ENCODE measurements around the gene UVRAG.

DNA sequence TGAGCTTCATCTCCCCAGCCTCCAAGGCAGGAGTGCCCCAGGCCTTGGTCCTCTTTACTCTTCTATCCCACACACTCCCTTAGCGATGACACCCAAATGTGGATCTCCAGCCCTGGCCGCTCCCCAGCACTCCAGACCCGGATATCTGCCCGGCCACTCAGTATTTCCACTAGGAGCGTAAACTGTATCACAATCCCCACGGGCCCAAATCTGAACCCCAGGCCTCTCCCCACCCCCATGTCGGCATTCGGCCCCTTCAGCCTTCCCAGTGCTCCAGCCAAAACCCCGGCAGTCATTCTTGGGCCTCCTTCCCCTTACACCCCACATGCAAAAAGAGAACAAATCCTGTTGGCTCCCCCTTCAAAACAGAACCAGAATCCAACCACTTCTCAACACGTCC lies 370.5 kb downstream of the UVRAG start:
- TF ChIP-seq, protein P1, sequence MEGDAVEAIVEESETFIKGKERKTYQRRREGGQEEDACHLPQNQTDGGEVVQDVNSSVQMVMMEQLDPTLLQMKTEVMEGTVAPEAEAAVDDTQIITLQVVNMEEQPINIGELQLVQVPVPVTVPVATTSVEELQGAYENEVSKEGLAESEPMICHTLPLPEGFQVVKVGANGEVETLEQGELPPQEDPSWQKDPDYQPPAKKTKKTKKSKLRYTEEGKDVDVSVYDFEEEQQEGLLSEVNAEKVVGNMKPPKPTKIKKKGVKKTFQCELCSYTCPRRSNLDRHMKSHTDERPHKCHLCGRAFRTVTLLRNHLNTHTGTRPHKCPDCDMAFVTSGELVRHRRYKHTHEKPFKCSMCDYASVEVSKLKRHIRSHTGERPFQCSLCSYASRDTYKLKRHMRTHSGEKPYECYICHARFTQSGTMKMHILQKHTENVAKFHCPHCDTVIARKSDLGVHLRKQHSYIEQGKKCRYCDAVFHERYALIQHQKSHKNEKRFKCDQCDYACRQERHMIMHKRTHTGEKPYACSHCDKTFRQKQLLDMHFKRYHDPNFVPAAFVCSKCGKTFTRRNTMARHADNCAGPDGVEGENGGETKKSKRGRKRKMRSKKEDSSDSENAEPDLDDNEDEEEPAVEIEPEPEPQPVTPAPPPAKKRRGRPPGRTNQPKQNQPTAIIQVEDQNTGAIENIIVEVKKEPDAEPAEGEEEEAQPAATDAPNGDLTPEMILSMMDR (IDR thresholded peaks at IDR 0.05; ENCODE audit: insufficient read depth, low read length) = no peak
- no peak for TF ChIP-seq POLR2AphosphoS5 (IDR thresholded peaks at IDR 0.05; ENCODE audit: low read depth)

All from HL-60 (cell line).